Activated gamma-delta T cell treated with anti-CD3 and anti-CD28 coated beads, Interleukin-2, amount 50 U/mL, for 16 hours (primary cell): ENCODE data around the gene IER2.
A peak's percentile ranks its signal among the peaks of the same experiment; 100 is the strongest.
"Not testable (repeated sequence)": the region's sequence is repeated elsewhere in the genome, so short reads cannot be mapped to it uniquely, and the experiment has no call there.

ENCODE experiments used
- DNase-seq: peaks from one replicate; pipeline ENCODE4 v3.0.0-alpha.2; 2020; ENCODE audit warnings: low read depth

Gene IER2

GRCh38 chr19:13163609-13164342, 13.6 kb downstream of the IER2 start:
- DNase-seq = no peak

DNA sequence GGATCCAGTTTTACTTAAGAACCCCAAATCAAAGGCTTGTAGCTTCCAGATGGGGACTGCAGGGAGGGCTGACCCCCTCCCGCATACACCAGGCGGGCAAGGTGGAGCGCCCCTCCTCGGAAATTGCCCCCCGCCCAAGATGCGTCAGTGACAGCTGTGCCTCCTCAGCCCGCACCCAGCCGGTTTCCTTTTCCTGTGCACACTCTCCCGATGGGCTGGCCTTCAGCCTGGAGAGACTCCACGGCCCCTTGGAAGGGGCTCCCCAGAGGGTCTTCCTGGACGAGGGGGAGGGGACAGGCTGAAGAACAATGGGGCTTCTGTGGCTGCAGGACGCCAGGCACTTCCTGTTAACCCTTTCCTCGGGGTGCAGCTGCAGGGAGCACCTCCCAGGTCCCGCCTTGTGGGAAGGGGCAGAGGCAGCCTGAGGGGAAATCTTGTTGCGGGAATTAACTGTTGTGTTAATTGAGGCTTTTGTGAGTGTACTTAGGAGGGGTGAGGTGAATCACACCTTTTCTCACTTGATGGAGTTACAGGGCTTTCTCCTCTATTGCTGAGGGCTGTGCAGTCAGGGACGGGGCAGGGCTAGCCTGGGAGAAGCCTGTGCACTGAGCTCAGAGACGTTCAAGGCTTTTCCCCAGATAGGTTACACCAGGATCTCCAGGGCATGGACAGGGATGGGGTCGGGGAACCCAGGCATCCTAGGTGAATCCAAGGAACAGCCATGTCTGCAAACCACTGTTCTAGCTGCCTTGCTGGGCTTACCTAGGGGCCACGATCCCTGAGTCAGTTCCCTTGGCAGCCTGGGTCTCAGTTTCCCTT, 14.3 kb downstream of the IER2 start:
- no peak for DNase-seq

DNA sequence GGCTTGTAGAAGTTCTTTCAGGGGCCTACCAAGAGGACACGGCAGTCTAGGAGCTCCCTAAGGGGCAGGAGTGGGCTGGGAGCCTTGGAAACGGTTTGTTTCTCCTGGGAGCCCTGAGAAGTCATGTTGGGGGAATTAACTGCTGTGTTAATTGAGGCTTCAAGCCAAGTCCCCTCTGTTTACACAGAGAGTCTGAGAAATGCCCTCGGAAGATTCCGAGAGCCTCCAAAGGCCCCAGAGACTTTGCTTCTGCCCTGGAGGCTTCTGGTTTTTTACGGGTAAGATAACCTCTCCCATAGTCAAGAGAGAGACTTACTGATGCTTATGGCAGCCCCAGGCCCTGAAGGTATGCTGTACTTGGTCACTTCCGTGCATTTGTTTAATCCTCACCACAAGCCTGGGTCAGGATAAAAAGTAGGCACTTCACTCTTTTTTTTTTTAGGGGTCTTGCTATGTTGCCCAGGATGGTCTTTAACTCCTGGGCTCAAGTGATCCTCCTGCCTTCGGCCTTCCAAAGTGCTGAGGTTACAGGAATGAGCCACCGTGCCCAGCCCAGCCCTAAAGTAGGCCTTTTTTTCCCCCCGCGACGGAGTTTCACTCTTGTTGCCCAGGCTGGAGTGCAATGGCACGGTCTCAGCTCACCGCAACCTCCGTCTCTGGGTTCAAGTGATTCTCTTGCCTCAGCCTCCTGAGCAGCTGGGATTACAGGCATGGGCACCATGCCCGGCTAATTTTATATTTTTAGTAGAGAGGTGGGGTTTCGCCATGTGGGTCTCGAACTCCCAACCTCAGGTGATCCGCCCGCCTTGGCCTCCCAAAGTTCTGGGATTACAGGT, 15.2 kb downstream of the IER2 start:
- no peak for DNase-seq

DNA sequence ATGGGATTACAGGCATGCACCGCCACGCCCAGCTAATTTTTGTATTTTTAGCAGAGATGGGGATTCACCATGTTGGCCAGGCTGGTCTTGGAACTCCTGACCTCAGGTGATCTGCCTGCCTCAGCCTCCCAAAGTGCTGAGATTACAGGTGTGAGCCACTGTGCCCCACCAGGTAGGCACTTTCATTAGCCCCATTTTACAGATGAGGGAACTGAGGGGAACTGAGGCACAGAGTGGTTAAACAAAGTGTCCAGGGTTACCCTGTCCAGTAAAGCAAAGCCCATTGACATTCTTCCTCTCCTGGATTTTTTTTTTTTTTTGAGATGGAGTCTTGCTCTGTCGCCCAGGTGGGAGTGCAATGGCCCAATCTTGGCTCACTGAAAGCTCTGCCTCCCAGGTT, 15.9 kb downstream of the IER2 start:
- not testable (repeated sequence) for DNase-seq

DNA sequence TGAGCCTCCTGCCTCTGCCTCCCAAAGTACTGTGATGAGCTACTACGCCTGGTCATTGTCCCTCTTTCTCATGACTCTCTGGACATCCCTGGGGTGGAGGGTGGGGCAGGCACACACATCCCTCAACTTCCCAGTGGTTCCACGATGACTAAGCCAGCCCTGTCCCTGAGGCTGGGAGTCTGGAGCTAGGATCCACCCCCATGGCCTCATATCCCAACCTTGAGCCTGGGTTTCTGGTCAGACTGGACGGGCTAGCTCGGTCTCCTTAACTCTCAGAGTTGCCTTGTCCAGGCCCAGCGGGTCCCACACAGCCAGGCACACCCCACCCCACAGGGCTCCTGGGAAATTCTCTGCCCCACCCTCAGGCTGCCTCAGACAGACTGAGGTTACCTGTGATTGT, 19.6 kb downstream of the IER2 start:
- no peak for DNase-seq

DNA sequence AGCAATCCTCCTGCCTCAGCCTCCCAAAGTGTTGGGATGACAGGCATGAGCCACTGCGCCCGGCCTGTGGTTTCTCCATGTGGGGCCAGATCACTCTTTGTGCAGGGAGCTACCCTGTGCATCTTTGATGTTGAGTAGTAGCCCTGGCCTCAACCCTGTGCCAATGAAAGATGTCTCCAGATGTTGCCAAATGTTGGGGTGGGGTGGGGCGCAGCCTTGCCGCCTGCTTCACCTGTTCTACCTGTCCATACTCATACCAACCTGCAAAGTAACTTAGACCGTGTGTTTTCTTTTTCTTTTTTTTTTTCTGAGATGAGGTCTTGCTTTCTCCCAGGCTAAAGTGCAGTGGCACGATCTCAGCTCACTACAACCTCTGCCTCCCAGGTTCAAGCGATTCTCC, 20.9 kb downstream of the IER2 start:
- DNase-seq = no peak

GRCh38 chr19:13172346-13173138, 22.3 kb downstream of the IER2 start:
- peak; percentile 74 for DNase-seq

DNA sequence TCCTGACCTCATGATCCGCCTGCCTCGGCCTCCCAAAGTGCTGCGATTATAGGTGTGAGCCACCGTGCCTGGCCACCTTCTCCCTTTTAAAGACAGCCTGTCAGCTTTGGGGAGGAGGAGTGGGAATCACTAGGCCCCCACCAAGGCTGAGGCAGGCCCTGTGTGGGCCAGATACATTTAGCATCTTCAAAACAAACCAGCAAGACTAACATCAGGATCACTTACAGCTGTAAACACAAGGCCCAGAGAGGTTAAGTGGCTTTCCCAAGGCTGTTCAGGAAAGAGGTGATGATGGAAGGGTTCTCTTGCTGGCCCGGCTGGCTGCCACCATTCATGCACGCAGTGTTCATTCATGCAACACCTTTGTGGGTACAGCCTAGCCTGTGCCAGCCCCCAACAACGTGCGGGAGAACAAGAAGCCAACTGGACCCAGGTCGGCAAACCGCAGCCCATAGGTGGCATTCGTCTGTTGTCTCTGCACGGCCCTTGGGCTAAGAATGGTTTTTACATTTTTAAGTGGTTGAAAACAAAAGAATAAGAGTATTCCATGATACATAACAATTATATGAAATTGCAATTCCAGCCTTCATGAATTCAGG, 23.0 kb downstream of the IER2 start:
- DNase-seq = no peak

DNA sequence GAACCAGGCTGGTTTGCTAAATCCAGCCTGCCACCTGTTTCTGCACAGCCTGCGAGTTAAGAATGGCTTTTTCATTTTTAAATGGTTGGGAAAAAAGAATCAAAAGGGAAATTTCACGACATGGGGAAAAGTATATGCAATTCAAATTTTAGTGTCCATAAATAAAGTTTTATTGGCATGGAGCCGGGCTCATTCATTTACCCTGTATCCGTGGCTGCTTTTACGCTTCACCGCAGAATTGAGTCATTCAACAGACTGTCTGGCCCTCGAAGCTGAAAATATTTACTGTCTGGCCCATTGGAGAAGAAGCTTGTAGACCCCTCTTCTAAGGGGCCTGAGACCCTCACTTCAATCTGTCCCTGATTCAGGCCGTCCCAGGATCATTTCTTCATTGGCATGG, 26.1 kb downstream of the IER2 start:
- no peak for DNase-seq

DNA sequence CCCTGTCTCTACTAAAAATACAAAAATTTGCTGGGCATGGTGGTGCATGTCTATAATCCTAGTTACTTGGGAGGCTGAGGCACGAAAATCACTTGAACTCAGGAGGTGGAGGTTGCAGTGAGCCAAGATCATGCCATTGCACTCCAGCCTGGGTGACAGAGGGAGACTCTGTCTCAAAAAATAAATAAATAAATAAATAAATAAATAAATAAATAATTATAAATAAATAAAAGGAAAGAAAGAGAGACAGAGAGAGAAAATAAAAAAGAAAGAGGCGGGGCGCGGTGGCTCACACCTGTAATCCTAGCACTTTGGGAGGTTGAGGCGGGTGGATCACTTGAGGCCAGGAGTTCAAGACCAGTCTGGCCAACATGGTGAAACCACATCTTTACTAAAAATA, 27.4 kb downstream of the IER2 start:
- not testable (repeated sequence) for DNase-seq

- not testable (repeated sequence) for DNase-seq
Measured at GRCh38 chr19:13178291-13178690, 28.1 kb downstream of the IER2 start.

- peak; percentile 51 for DNase-seq
Measured at GRCh38 chr19:13181747-13182388, 31.7 kb downstream of the IER2 start.

- not testable (repeated sequence) for DNase-seq
Measured at GRCh38 chr19:13184926-13185325, 34.7 kb downstream of the IER2 start.

DNA sequence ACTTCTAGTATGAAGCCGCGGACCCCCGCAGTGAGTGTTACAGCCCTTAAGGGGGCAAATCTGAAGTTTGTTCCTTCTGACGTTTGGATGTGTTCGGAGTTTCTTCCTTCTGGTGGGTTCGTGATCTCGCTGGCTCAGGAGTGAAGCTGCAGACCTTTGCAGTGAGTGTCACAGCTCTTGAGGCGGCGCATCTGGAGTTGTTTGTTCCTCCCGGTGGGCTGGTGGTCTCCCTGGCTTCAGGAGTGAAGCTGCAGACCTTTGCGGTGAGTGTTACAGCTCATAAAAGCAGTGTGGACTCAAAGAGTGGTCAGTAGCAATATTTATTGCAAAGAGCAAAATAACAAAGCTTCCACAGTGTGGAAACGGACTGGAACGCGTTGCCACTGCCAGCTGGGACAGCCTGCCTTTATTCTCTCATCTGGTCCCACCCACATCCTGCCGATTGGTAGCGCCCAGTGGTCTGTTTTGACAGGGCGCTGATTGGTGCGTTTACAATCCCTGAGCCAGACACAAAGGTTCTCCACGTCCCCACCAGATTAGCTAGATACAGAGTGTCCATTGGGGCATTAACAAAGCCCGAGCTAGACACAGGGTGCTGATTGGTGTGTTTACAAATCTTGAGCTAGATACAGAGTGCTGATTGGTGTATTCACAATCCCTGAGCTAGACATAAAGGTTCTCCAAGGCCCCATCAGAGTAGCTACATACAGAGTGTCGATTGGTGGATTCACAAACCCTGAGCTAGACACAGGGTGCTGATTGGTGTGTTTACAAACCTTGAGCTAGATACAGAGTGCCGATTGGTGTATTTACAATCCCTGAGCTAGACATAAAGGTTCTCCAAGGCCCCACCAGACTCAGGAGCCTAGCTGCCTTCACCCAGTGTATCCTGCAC, 35.8 kb downstream of the IER2 start:
- not testable (repeated sequence) for DNase-seq

- DNase-seq = not testable (repeated sequence)
Measured at GRCh38 chr19:13186688-13187087, 36.5 kb downstream of the IER2 start.

DNA sequence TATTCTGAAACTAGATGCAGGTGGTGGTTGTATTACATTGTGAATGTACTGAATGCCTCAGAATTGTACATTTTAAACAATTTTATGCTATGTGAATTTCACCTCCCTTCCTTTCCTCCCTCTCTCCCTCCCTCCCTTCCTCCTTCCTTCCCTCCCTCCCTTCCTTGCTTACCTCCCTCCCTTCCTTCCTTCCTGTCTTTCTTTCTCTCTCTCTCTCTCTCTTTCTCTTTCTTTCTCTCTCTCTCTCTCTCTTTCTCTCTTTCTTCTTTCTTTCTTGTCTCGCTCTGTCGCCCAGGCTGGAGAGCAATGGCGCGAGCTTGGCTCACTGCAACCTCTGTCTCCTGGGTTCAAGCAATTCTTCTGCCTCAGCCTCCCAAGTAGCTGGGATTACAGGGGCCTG, 37.2 kb downstream of the IER2 start:
- no peak for DNase-seq

DNA sequence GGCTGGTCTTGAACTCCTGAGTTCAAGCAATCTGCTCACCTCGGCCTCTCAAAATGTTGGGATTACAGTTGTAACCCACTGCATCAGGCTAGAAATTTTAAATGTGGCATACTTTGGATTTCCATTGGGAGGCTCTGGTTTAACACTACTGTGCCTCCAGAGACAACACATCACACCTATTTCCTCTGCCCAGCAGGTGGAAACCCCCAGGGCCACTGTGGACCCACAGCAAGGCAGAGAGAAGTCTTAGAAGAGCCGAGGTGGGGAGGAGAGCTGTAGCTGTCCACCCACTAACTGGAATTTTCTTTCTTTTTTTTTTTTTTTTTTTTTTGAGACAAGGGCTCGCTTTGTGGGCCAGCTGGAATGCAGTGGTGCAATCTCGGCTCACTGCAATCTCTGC, 39.4 kb downstream of the IER2 start:
- no peak for DNase-seq

DNA sequence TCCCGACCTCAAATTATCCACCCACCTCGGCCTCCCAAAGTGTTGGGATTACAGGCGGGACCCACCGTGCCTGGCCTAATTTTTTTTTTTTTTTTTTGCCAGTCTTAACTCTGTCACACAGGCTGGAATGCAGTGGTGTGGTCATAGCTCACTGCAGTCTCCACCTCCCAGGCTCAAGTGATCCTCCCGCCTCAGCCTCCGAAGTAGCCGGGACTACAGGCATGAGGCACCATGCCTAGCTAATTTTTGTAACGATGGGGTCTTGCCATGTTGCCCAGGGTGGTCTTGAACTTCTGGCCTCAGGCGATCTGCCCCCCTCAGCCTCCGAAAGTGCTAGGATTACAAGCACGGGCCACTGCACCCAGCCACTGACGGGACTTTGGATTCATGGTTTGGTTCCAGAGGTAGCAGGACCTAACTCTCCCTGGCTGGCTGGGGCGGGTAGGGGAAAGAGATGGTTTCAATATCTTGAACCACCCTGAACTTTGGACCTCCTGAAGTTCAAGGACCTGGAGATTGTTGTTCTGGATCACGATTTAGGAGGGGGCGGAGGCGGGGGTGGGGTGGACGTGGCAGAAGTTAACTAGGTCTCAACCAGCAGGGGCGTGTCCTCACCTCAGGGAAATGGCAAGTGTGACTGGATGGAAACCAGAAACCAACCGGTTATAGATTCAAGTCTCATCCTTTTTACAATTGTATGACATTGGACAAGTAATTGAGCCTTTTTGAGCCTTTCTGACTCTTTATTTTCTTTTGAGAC, 40.8 kb downstream of the IER2 start:
- no peak for DNase-seq

- DNase-seq = no peak
Measured at GRCh38 chr19:13195678-13196077, 45.5 kb downstream of the IER2 start.
